GM12878 (cell line): Measurements from ENCODE around the gene CTSD. TPM values are rescaled to one million over a fixed set of nuclear protein-coding genes. Genes with fewer than 3 reads are reported as not detected.

Experiments
- ATAC-seq: fragments of 200-7000 bp; cut with Tn5 transposase; 3 replicates; pipeline ENCODE4 v1.9.1; 2020; ENCODE audit warnings: mild to moderate bottlenecking, moderate library complexity
- BruUV-seq: library from RNA; stranded (reverse); fragments of 400-500 nt; replicated peaks from 2 replicates; lab custom pipeline; 2021; lab: Mats Ljungman, UMichigan
- CTCF ChIA-PET: fragments of 300-600 bp; sonication (Branson Sonifier 250); formaldehyde crosslinking; extraction: SDS; loops from one replicate; lab custom pipeline; 2021; ENCODE audit warnings: inconsistent platforms; lab: Yijun Ruan, JAX
- POLR2A ChIA-PET: fragments of 350-600 bp; formaldehyde crosslinking; extraction: SDS; loops from one replicate; lab custom pipeline; 2021; ENCODE audit warnings: inconsistent platforms; lab: Charles Lee
- RAD21 ChIA-PET: fragments of 300-600 bp; sonication (Branson Sonifier 250); formaldehyde crosslinking; loops from one replicate; lab custom pipeline; 2023; ENCODE audit warnings: antibody characterized with exemption; ENCODE audit not compliant: unreplicated experiment; lab: Charles Lee
- SMC1A ChIA-PET: fragments of 300-600 bp; sonication (Branson Sonifier 250); formaldehyde crosslinking; loops from one replicate; lab custom pipeline; 2023; ENCODE audit not compliant: unreplicated experiment, uncharacterized antibody; lab: Charles Lee
- DNase-seq: peaks from one replicate; pipeline ENCODE4 v3.0.0-alpha.2; 2011; ENCODE audit warnings: low read depth, low spot score
- FAIRE-seq: peaks from 3 replicates; lab custom pipeline; 2011; peaks lifted over from hg19 to GRCh38; lab: Jason Lieb, UNC
- H2AFZ ChIP-seq: 2 replicates; pipeline ENCODE4 v1.6.0; 2011; ENCODE audit warnings: low read depth, low read length, control low read depth; ENCODE audit not compliant: control insufficient read depth
- H3K27ac ChIP-seq: 2 replicates; pipeline ENCODE4 v1.5.1; 2011; ENCODE audit warnings: control low read depth; ENCODE audit not compliant: control insufficient read depth, insufficient read depth
- H3K27me3 ChIP-seq, 2 experiments: replicated peaks in 1 of 2; 2 replicates each; pipeline versions ENCODE4 v1.6.0 to v1.6.1; 2011; ENCODE audit warnings: low read length in 1 of 2; ENCODE audit not compliant: control insufficient read depth in 2 of 2, insufficient read depth in 2 of 2
- H3K36me3 ChIP-seq, 2 experiments: 2 replicates each; pipeline ENCODE4 v1.5.1; 2011; ENCODE audit warnings: low read length in 1 of 2; ENCODE audit not compliant: control insufficient read depth in 2 of 2, insufficient read depth in 2 of 2
- H3K4me1 ChIP-seq: 2 replicates; pipeline ENCODE4 v1.6.1; 2011; ENCODE audit warnings: mild to moderate bottlenecking, low read length, moderate library complexity, mixed read lengths; ENCODE audit not compliant: control insufficient read depth, insufficient read depth
- H3K4me2 ChIP-seq: 2 replicates; pipeline ENCODE4 v1.6.0; 2011; ENCODE audit warnings: control low read depth; ENCODE audit not compliant: control insufficient read depth, insufficient read depth
- H3K4me3 ChIP-seq: fragments of 200-600 bp; sonication (generic); 2 replicates; pipeline ENCODE4 v1.5.1; 2016
- H3K79me2 ChIP-seq: 2 replicates; pipeline ENCODE4 v1.6.0; 2011; ENCODE audit warnings: low read length; ENCODE audit not compliant: control insufficient read depth, insufficient read depth
- H3K9ac ChIP-seq: 2 replicates; pipeline ENCODE4 v1.8.0; 2011; ENCODE audit warnings: low read length, control low read depth, mixed read lengths; ENCODE audit not compliant: control insufficient read depth, insufficient read depth
- H3K9me3 ChIP-seq: replicated peaks from 3 replicates; pipeline ENCODE4 v1.5.1; 2011; ENCODE audit warnings: mild to moderate bottlenecking, low read length; ENCODE audit not compliant: control insufficient read depth, insufficient read depth
- H4K20me1 ChIP-seq: 2 replicates; pipeline ENCODE4 v1.6.0; 2011; ENCODE audit not compliant: control insufficient read depth, insufficient read depth
- DPF2 ChIP-seq: fragments of 450-650 bp; IDR thresholded peaks from 2 replicates; pipeline ENCODE4 v1.6.1; 2017; ENCODE audit warnings: mild to moderate bottlenecking
- EZH2 ChIP-seq: IDR thresholded peaks from 2 replicates; pipeline ENCODE4 v1.6.1; 2012; ENCODE audit warnings: low read depth, mild to moderate bottlenecking, control low read depth, inconsistent platforms, low read length, borderline replicate concordance; ENCODE audit not compliant: control insufficient read depth
- FOXM1 ChIP-seq: IDR thresholded peaks from 2 replicates; pipeline ENCODE4 v1.6.1; 2012; ENCODE audit warnings: low read depth, mild to moderate bottlenecking, inconsistent platforms, low read length, moderate library complexity
- HDGF ChIP-seq: fragments of 450-650 bp; IDR thresholded peaks from 2 replicates; pipeline ENCODE4 v1.6.1; 2016; ENCODE audit warnings: antibody characterized with exemption
- IRF5 ChIP-seq: fragments of 450-650 bp; IDR thresholded peaks from 2 replicates; pipeline ENCODE4 v1.6.1; 2017; ENCODE audit warnings: borderline replicate concordance
- KDM1A ChIP-seq: fragments of 200-600 bp; sonication (generic); IDR thresholded peaks from 2 replicates; pipeline ENCODE4 v1.6.1; 2016; ENCODE audit warnings: borderline replicate concordance
- LARP7 ChIP-seq: fragments of 450-650 bp; IDR thresholded peaks from 2 replicates; pipeline ENCODE4 v1.6.1; 2017; ENCODE audit warnings: mild to moderate bottlenecking
- MEF2B ChIP-seq: fragments of 450-650 bp; IDR thresholded peaks from 2 replicates; pipeline ENCODE4 v1.6.1; 2018; ENCODE audit warnings: mild to moderate bottlenecking, moderate library complexity; ENCODE audit not compliant: partially characterized antibody, poor library complexity, severe bottlenecking
- NRF1 ChIP-seq: conservative IDR thresholded peaks from 2 replicates; pipeline ENCODE4 v1.6.1; 2011; ENCODE audit warnings: mild to moderate bottlenecking, low read depth, low read length, improper control_type of control experiment
- PAX5 ChIP-seq: IDR thresholded peaks from 2 replicates; pipeline ENCODE4 v1.6.1; 2011; ENCODE audit warnings: low read depth, low read length, borderline replicate concordance
- PAX8 ChIP-seq: fragments of 450-650 bp; IDR thresholded peaks from 2 replicates; pipeline ENCODE4 v1.6.1; 2017; ENCODE audit warnings: mild to moderate bottlenecking, moderate library complexity
- RELA ChIP-seq: fragments of 450-650 bp; IDR thresholded peaks from 2 replicates; pipeline ENCODE4 v1.8.0; 2014; ENCODE audit warnings: borderline replicate concordance; ENCODE audit not compliant: partially characterized antibody
- RFX5 ChIP-seq: IDR thresholded peaks from 2 replicates; pipeline ENCODE4 v1.6.1; 2011; ENCODE audit warnings: low read depth, low read length, improper control_type of control experiment
- SMAD1 ChIP-seq: fragments of 450-650 bp; IDR thresholded peaks from 2 replicates; pipeline ENCODE4 v1.6.1; 2018; ENCODE audit warnings: mild to moderate bottlenecking, low read depth; ENCODE audit not compliant: partially characterized antibody
- YY1 ChIP-seq: IDR thresholded peaks from 2 replicates; pipeline ENCODE4 v1.6.1; 2011; ENCODE audit warnings: low read depth, mild to moderate bottlenecking, low read length
- WGBS: methylation state at CpG from one replicate; pipeline ENCODE4 v1.1.6; 2016; ENCODE audit warnings: low lambda C conversion rate; ENCODE audit not compliant: insufficient replicate concordance, insufficient coverage; ENCODE audit errors: missing lambda C conversion rate; 5-methylcytosine and 5-hydroxymethylcytosine counted together
- in situ Hi-C: fragments of 300-500 bp; cut with MboI; formaldehyde crosslinking; loops from 9 replicates; pipeline ENCODE4 v1.14.3; 2018; ENCODE audit warnings: mixed read lengths
- intact Hi-C: fragments of 100-400 bp; cut with micrococcal nuclease; formaldehyde crosslinking; loops from one replicate; pipeline ENCODE4 v1.14.2; 2022; ENCODE audit not compliant: unreplicated experiment
- polyA plus RNA-seq, 11 experiments: library from polyadenylated mRNA; depleted of rRNA in 4 of 11; unstranded in 6 of 11; stranded (reverse) in 5 of 11; fragments of >200 nt; fragmentation: Nextera tagmentation in 4 of 11; fragmentation: Illumina TruSeq in 1 of 11; extraction: Ambion mirVana in 4 of 11; extraction: Trizol in 1 of 11; gene quantifications; 1 replicate in 1 of 11; 2 replicates in 10 of 11; pipeline versions ENCODE4 v1.2.1 to v1.2.3, GENCODE V29; 2011 to 2016; ENCODE audit warnings: inconsistent platforms in 2 of 11, missing spikeins in 2 of 11, low read depth in 1 of 11
- total RNA-seq, 4 experiments: library from RNA; depleted of rRNA in 3 of 4; stranded (reverse); fragments of >200 nt in 3 of 4; fragmentation: Illumina TruSeq in 1 of 4; extraction: Trizol in 1 of 4; gene quantifications; 2 replicates each; pipeline versions ENCODE4 v1.2.1 to v1.2.3, GENCODE V29; 2013 to 2021

Gene CTSD
- total and polyA plus RNA-seq, 10 of the 15 experiments (the other 5 are each of a cell fraction or from before 2014, with no cell fraction given), result 0.42 to 54.6 (median 25.0) TPM

- no peaks in the 10 kb centered on the region for H3K9me3 ChIP-seq
- POLR2A ChIA-PET, result no interaction called here
- H3K27me3 ChIP-seq, result no peaks in the 10 kb centered on the region
- no peak for TF ChIP-seq YY1
- no peak for TF ChIP-seq PAX8
- TF ChIP-seq DPF2, result no peak
- TF ChIP-seq RELA, result no peak
- no peak for TF ChIP-seq EZH2
- TF ChIP-seq NRF1, result no peak
- TF ChIP-seq SMAD1, result no peak
- TF ChIP-seq RFX5, result no peak
- no peak for TF ChIP-seq FOXM1
- TF ChIP-seq PAX5, result no peak
- TF ChIP-seq HDGF, result no peak
- no peak for TF ChIP-seq LARP7
- TF ChIP-seq MEF2B, result no peak
- TF ChIP-seq IRF5, result no peak
- TF ChIP-seq KDM1A, result no peak
- H3K4me1 ChIP-seq, result peaks cover 9% of the 10 kb centered on the region
- H3K36me3 ChIP-seq, result no peaks in the 10 kb centered on the region
- in situ Hi-C loops, result no loop called here
- no peak overlapping the region for H3K4me2 ChIP-seq
- ATAC-seq (no peak), DNase-seq (no peak), FAIRE-seq (no peak)
- no peak overlapping the region for H3K9ac ChIP-seq
- BruUV-seq, result no TSS peak
- WGBS, result 77% methylated on average over 5 of the region's 5 CpGs
- RAD21 ChIA-PET, result no interaction called here
- intact Hi-C loops, result no loop called here
- H4K20me1 ChIP-seq, result no peaks in the 10 kb centered on the region
- no peak overlapping the region for H3K27ac ChIP-seq
- no peak overlapping the region for H2AFZ ChIP-seq
- H3K79me2 ChIP-seq, result no peaks in the 10 kb centered on the region
- SMC1A ChIA-PET, result no interaction called here
- CTCF ChIA-PET, result interaction anchor here (1.1 kb wide), 1 partner anchor 76 kb away, joined by 3 read pairs; no protein-coding TSS in a partner anchor
- no peak overlapping the region for H3K4me3 ChIP-seq
Measured at GRCh38 chr11:1770528-1770927, 6.8 kb upstream of the CTSD start.
